Thyroid gland (tissue), 4 donors: Measurements from ENCODE around the gene PRKAR2B. TPM values are rescaled to one million over a fixed set of nuclear protein-coding genes. Genes with fewer than 3 reads are reported as not detected.

Experiments
- DNase-seq, 2 donors: peaks; one replicate each; pipeline ENCODE4 v3.0.0-alpha.2; 2019
- H3K27ac ChIP-seq, 3 donors: fragments of 200-600 bp; sonication (generic); 1 replicate in 2 of 3; 2 replicates in 1 of 3; pipeline ENCODE4 v1.5.1; 2016 to 2019; ENCODE audit warnings: mild to moderate bottlenecking in 1 of 3, moderate library complexity in 1 of 3
- H3K27me3 ChIP-seq: fragments of 200-600 bp; sonication (generic); one replicate; pipeline ENCODE4 v1.5.1; 2019
- H3K36me3 ChIP-seq, 2 donors: fragments of 200-600 bp; sonication (generic); one replicate each; pipeline ENCODE4 v1.5.1; 2016 to 2019
- H3K4me1 ChIP-seq, 2 donors: fragments of 200-600 bp; sonication (generic); one replicate each; pipeline ENCODE4 v1.5.1; 2017 to 2019
- H3K4me3 ChIP-seq, 3 donors: fragments of 200-600 bp; sonication (generic); replicated peaks in 1 of 3; 1 replicate in 2 of 3; 2 replicates in 1 of 3; pipeline ENCODE4 v1.5.1; 2016; ENCODE audit warnings: mild to moderate bottlenecking in 1 of 3
- H3K9me3 ChIP-seq: fragments of 200-600 bp; sonication (generic); one replicate; pipeline ENCODE4 v1.5.1; 2017
- POLR2A ChIP-seq, 2 donors: fragments of 450-650 bp; IDR thresholded peaks; one replicate each; pipeline ENCODE4 v1.6.1; 2017; ENCODE audit warnings: antibody characterized with exemption in 2 of 2, mild to moderate bottlenecking in 2 of 2, moderate library complexity in 1 of 2
- WGBS, 2 donors: methylation state at CpG; one replicate each; pipeline ENCODE4 v1.1.5; 2017; 5-methylcytosine and 5-hydroxymethylcytosine counted together
- intact Hi-C: fragments of 100-400 bp; cut with DNase I; formaldehyde crosslinking; loops from one replicate; pipeline ENCODE4 v1.15.1; 2023
- total RNA-seq, 4 donors: library from RNA; depleted of rRNA; stranded (reverse); fragments of >200 nt; gene quantifications; one replicate each; pipeline ENCODE4 v1.2.3, GENCODE V29; 2016
- TF ChIP-seq, protein P1 (sequence below), 6 experiments: fragments of 200-600 bp in 3 of 6; fragments of 450-650 bp in 3 of 6; sonication (generic) in 3 of 6; IDR thresholded peaks; one replicate each; pipeline ENCODE4 v1.5.1; 2016 to 2019; ENCODE audit warnings: antibody characterized with exemption in 6 of 6, mild to moderate bottlenecking in 2 of 6, inconsistent platforms in 1 of 6, moderate library complexity in 1 of 6

PRKAR2B gene
- total RNA-seq, 4 donors from 2014 or later = 5.1 to 9.0 (median 6.5) TPM

DNA sequence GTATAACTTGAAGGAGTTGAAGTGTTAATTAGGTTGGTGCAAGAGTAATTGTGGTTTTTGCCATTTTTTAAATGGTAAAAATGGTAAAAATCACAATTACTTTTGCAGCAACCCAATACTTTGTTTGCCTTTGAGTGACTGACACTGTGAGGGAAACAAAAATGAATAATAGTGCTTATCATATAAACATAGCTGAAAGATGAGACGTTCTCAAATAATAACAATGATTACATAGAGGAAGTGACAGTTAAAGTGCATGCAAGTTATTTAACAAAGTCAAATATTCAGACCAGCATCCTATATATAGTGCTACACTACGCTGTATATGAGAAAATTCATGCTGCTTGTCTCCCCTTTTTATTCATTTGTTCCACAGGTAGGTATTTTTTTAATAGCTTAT lies 119.6 kb downstream of the PRKAR2B start:
- Histone ChIP-seq H3K36me3 (no peaks in the 10 kb centered on the region), H3K9me3 (no peaks in the 10 kb centered on the region), H3K4me3 (no peak overlapping the region), H3K27me3 (no peaks in the 10 kb centered on the region), H3K27ac (no peak overlapping the region), H3K4me1 (no peaks in the 10 kb centered on the region)
- no peak for DNase-seq
- no peak for TF ChIP-seq POLR2A (IDR thresholded peaks at IDR 0.05)
- TF ChIP-seq, protein P1, sequence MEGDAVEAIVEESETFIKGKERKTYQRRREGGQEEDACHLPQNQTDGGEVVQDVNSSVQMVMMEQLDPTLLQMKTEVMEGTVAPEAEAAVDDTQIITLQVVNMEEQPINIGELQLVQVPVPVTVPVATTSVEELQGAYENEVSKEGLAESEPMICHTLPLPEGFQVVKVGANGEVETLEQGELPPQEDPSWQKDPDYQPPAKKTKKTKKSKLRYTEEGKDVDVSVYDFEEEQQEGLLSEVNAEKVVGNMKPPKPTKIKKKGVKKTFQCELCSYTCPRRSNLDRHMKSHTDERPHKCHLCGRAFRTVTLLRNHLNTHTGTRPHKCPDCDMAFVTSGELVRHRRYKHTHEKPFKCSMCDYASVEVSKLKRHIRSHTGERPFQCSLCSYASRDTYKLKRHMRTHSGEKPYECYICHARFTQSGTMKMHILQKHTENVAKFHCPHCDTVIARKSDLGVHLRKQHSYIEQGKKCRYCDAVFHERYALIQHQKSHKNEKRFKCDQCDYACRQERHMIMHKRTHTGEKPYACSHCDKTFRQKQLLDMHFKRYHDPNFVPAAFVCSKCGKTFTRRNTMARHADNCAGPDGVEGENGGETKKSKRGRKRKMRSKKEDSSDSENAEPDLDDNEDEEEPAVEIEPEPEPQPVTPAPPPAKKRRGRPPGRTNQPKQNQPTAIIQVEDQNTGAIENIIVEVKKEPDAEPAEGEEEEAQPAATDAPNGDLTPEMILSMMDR (IDR thresholded peaks at IDR 0.05) = no peak
- intact Hi-C loops = no loop called here
- WGBS, 2 donors = 64 to 73% methylated on average over 2 of the region's 2 CpGs

DNA sequence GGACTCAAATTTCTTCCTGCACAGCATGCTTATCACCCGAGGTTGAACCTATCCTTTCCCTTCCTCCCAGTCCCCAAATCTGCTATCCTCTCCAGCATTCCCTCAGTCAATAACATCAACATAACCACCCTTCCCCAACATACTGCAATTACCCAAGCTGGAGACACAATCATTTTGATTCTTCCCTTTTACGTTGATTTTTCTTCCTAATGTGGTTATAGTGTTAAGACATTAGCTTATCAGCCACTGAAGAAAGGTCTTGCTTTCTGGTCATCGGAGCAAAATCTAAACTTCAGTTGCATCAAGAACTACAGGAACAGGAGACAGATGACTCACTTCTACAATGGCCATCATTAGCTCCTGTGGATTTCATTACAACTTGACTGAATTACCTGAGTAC lies 120.8 kb downstream of the PRKAR2B start:
- Histone ChIP-seq H3K4me1 (peaks cover 0 to 1% of the 10 kb centered on the region in 2 donors), H3K9me3 (no peaks in the 10 kb centered on the region), H3K36me3 (no peaks in the 10 kb centered on the region), H3K27ac (no peak overlapping the region), H3K4me3 (no peak overlapping the region), H3K27me3 (no peaks in the 10 kb centered on the region)
- intact Hi-C loops = no loop called here
- DNase-seq = no peak
- TF ChIP-seq, protein P1 (IDR thresholded peaks at IDR 0.05) = no peak
- TF ChIP-seq POLR2A (IDR thresholded peaks at IDR 0.05) = no peak
- 82 to 87% methylated on average over 3 of the region's 3 CpGs for WGBS, 2 donors

DNA sequence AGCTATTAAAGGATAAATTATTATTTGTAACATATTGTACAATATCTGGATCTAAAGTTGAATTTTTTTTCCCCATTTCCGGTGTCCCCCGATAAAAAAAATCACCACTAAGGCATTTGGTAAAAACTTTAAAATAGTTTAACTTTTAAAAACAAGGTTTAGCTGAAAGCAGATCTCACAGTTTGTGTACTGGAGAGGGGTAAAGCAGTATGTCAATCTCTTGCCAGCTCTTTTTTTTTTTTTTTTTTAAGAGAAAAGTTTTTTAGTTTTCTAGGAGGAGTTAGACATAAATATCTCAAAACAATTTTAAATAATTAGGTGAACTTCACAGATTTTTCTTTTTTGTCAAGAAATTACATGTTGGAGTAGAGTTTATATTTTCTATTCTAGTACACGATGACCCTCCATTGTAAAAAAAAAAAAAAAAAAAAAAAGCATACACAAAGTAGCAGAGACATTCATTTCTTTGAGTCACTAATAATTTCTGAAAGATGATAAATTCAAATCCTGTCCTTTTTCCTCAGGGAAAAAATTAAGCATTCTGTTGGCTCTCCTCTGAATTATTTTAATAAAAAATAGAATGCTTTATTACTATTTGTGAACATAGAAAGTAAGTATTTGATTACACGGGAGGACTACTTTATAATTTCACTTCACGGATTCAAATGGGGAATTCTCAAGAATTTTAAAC lies 122.4 kb downstream of the PRKAR2B start:
- no peaks in the 10 kb centered on the region for H3K27me3 ChIP-seq
- no peaks in the 10 kb centered on the region for H3K36me3 ChIP-seq
- no peak for DNase-seq
- peak overlapping the region in 2 of 3 donors; percentile 7 to 44 for H3K4me3 ChIP-seq
- 40 to 41% methylated on average over 5 of the region's 5 CpGs for WGBS, 2 donors
- intact Hi-C loops = no loop called here
- TF ChIP-seq, protein P1 (IDR thresholded peaks at IDR 0.05) = no peak
- H3K9me3 ChIP-seq = no peaks in the 10 kb centered on the region
- peaks cover 9 to 12% of the 10 kb centered on the region in 2 donors for H3K4me1 ChIP-seq
- H3K27ac ChIP-seq = peak overlapping the region; percentile 96 to 99 (median 98)

DNA sequence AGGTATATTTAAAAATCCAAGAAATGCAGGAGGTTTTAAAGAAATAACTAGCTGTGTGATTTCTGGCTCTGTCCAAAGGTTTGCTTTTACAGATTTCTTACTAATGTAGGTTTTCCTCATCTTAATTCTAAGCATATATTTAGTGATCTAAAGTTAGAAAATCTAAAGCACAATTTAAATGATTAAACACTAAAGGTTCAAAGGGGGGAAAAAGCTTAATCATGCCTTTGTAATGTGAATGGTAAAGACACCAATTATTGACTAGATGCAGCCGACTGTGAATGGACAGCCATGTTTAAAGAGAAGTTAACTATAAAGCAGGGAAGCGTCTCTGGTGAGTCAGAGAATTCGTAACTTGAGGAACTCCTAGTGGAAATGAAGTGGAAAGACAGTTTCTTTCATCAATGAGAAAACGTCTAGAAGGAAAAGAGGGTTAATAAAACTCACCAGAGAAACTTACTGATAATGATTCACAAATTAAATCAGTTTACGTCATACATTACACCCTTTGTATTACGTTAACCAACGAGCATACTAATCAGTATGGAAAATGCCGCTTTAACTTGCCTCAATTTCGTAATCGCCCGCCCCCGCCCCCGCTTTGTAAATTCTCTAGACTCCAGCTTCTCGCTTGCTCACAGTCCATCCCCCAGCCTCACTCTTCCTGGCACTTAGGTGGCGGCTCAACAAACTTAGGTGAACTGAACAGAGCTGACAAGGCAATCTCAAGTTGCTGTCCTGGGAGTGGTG lies 123.2 kb downstream of the PRKAR2B start:
- peak overlapping the region; percentile 96 to 99 (median 98) for H3K27ac ChIP-seq
- peak; percentile 74 to 80 for DNase-seq
- H3K9me3 ChIP-seq = no peaks in the 10 kb centered on the region
- peaks cover 14 to 20% of the 10 kb centered on the region in 2 donors for H3K4me1 ChIP-seq
- no peak for TF ChIP-seq POLR2A (IDR thresholded peaks at IDR 0.05)
- TF ChIP-seq, protein P1 (IDR thresholded peaks at IDR 0.05) = peak in 4 of 6 experiments; percentile 20 to 69 (median 44)
- WGBS, 2 donors = 1% methylated on average over 15 of the region's 15 CpGs
- intact Hi-C loops = no loop called here
- no peaks in the 10 kb centered on the region for H3K36me3 ChIP-seq
- peak overlapping the region; percentile 44 to 83 (median 56) for H3K4me3 ChIP-seq
- H3K27me3 ChIP-seq = no peaks in the 10 kb centered on the region
